Hematopoietic multipotent progenitor cell treated with erythropoietin and hydrocortisone succinate and interleukin-3 and kit ligand, for 17 days (in vitro differentiated cells): ENCODE data around the gene ABCB1.

Experiments used
- DNase-seq: peaks from one replicate; pipeline ENCODE4 v3.0.0-alpha.2; 2015; ENCODE audit warnings: low spot score

The ABCB1 gene

DNA sequence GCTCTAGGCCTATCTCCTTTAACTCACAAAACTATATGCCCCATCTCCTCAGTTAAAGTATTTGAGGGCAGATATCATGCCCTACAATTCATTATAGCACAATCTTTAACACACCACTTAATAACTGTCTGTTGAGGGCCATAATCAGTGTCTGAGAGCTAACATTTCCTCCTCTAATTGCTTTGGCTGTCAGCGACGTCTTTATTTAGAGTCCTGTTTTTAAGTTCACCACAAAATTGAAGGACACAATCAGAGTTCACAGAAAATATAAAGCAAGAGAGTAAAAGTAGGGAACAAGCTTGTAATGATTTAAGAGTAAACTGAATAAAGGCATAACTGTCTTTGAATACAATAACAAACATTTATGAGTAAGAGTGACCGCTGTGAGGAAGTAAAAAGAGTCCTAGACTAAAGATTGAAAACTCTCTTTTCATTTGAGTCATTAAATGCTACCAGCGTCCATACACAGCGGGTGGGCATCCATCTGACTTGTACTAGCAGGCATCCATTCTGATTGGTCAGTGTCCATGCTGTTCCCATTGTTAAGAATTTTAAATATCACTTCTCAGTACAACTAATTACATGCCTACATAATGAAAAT lies 86.8 kb downstream of the ABCB1 start:
- no peak for DNase-seq

DNA sequence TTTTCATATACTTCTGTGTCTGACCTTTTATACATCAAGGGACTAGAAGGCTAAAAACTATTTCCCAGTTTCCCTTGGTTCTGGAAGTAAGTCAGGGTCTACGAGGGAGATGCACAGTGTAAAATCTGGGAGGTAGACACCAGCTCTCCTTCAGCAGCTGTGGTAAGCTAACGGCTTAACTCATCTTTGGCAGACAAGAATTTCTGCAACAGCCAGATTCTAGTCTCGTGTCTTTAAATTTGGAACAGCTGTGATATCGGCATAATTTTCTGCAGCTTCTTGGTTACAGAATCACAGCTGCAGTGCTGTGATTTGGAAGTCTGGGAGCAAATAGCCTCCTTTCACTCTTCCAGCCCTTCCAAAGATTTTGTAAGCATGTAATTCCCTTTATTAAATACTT lies 87.8 kb downstream of the ABCB1 start:
- no peak for DNase-seq

DNA sequence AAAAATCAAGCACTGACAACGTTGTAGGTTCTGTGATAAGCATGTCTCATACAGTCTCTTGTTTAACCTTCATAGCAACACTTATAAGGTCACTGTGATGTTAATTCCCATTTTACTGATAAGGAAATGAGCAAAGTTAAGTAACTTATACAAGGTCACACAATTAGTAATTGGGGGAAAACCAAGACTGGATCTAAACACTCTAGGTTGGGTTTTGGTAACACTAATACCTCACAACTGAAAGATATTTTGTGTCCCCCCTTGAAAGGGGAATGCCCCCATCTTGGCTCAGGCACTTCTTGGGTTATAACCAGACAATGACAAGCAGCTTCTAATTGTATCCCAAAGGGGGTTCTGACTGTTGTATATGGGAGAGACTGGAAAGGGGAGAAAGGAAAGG lies 89.2 kb downstream of the ABCB1 start:
- DNase-seq, result no peak

DNA sequence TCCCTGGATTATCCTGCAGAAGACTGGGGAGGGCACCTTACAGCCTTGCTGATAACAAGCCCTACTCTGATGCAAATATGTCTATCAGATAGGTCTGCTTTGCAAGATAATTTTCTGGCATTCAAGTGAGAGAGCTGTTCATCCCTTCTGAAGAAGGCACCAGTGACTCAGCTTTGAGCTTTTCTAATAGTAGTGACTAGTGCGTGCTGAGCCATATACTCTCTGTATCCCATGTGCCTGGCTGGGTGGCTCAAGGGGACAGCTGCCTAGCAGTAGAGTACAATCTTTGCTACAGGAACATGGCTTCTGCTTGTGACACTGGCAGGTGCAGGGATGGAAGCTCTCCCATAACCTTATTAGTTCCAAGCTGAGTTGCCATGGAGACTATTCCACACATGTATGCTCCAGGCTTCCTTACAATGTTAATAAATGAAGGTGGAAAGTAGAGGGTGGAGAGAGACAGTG lies 90.2 kb downstream of the ABCB1 start:
- DNase-seq, result no peak

DNA sequence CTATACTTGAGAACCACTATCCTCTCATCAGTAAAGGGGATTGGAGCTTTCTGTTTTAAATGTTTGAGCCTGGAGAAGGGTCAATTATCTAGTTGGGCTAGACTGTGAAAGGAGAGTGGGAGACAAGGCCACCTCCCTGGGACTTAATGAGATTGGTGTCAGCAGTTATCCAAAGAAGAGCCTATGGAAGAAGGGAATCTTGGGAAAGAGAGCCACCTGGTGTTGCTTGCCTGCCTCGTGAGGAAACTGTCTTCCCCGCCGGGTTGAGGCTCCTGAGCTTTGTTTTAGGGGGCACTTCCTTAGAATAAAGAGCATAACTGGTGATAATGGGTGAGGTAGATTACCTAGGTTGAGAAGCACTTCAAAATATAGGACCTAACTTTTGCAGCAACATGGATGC lies 93.2 kb downstream of the ABCB1 start:
- no peak for DNase-seq

DNA sequence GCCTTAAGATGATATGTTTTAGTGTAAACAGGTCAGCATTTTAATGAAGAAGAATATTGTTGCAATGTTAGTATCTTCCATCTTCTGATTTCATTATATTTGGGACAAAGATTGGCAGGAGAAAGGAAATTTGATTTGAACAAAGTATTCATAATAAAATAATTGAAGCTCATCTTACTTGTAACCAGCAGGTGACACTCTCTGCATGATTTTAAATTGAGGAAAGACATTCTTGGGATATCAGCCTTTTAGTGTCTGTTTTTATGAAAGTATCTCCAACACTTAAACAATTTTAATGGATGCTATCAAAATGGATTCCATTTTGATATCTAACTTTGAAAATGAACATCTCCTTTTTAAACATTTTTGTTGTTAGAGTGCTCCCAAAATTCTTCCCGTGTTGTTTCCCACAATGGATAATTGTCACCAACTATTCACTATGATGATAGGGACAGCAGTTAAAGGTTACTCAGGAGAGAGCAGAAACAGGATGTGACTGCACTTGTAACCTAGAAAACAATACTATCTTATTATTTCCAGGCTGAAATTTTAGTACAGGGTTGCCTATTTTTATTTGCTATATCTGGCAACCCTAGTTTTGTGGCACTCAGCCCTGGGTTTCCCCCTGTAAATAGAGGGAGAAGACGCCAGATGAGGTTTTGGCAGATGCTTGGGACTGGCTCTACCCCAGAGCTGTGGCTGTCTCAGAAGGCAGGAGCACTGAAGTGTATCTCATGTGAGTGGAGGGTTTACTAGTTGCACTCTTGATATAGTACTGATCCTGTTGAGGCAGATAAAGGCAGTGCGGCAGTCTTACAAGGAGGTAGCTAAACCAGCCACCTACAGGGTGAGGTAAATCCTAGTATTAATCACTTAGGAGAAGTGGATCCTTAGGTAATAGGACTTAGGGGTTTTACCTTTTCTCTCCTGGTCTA lies 94.2 kb downstream of the ABCB1 start:
- no peak for DNase-seq

DNA sequence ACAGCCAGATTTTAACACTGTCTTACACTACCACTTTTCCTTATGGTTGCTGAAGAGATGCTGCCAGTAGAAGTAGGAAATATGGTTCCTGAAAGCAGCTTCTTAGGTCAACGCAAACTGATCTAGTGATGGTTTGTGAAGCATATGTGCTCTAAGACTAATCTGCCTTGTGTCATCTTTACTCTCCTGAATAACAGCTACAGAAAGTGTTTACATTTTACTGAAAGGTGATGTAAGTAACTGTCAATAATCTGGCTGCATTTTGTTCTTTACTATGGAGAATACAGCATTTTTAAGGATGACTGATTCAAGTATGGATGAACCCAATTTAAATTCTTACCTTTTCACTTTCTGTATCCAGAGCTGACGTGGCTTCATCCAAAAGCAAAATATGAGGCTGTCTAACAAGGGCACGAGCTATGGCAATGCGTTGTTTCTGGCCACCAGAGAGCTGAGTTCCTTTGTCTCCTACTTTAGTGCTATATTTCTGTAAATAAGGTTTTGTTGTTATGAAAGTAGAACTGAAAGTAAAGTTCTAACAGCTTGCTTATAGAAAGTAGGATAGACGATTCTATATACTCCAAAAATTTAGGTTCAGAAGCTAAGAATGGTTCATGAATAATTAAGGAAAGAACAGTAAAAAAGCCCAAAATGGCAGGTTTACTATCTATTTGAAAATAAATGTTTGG lies 95.0 kb downstream of the ABCB1 start:
- no peak for DNase-seq

DNA sequence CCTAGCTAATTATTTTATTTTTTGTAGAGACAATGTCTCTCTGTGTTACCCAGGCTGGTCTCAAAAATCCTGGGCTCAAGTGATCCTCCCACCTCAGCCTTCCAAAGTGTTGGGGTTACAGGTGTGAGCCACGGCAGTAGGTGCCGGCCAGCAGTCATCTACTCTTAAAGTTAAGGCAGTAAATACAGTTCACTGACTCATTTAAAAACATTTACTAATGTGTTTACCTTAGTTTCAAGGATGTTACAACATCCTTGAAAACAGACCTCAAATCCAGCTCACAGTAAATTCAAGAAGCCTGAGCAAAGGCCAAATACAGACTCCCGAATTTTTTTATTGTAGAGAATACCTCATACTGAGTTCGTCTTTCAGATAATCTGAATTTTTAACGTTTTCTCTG lies 95.6 kb downstream of the ABCB1 start:
- no peak for DNase-seq

DNA sequence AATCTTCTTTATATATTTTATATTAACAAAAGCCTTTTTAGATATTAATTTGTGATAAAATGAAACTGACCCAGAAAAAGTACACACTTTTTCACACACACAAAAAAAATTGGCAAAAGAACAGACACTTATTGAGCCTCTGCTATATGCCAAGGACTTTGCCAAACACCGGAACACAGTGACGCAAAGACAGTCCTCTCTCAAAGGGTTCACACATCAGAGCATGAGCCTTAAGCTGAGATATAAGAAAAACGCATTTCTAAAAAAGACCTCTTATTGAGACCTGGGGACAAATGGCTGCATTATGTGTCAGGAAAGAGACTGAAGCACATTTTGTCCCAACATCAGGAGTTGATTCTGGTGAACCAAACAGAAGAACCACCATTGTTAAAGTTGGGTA lies 101.2 kb downstream of the ABCB1 start:
- no peak for DNase-seq

DNA sequence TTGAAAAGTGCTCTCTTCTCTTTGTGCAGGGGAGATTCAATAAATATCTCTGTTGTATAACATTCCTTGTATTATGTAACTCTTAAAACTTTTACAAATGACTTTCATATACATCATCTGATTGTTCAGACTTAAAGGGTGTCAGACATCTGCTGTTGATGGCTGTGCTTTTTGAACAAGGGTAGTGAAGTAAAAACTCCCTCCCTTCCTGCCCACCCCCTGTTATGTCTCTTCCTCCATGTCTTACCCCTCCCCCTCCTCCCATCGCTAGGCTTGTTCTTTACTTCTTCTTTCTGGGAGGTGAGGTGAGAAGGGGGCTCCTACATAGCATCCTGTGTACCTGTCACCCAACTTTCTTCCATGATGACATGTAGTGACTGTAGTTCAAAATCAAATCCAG lies 101.8 kb downstream of the ABCB1 start:
- no peak for DNase-seq

DNA sequence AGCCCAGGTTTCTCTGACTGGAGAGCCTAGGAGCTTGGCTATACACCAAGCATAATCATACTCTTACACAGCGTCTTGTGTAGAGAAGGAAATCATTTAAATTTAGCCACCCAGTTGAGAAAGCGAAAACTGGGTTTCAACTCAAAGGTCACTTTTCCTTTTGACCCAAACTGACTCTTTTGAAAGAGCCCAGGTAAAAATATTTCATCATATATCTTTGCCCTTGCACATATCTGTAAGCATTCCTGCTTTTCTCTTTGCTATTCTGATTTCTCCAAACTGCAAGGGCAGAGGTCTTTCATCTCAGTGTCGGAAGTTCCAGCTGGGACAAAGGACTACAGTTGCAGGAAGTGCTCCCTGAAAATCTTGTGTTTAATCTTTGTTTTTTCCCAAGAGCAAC lies 103.2 kb downstream of the ABCB1 start:
- no peak for DNase-seq

DNA sequence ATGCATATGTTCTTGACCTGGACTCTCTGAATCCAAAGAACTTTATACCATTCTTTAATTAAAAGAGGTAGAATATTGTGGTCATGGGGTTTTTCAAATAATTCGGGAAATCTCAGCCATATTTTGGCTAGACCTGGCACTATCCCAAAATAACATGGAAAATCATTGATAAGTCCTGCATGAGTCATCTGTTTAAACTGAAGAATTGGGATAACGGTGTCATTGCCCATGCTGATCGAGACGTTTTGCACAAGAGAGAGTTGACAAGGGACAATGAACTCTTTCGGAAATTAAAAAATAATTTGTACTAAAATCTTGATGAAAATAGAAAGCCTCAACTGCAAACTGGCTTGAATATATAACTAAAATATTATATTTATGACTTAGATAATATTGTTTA lies 105.3 kb downstream of the ABCB1 start:
- DNase-seq, result no peak

DNA sequence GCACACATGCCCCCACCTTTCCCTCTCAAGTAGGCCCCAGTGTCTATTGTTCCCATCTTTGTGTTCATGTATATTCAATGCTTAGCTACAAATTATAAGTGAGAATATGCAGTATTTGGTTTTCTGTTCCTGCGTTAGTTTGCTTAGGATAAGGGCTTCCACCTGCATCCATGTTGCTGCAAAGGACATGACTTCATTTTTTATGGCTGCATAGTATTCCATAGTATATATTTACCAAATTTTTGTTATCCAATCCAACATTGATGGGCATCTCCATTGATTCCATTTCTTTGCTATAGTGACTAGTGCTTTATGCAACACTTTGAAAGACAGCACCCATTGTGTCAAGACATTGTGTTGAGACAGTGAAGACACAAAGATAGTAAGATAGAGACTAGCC lies 106.2 kb downstream of the ABCB1 start:
- DNase-seq, result no peak

DNA sequence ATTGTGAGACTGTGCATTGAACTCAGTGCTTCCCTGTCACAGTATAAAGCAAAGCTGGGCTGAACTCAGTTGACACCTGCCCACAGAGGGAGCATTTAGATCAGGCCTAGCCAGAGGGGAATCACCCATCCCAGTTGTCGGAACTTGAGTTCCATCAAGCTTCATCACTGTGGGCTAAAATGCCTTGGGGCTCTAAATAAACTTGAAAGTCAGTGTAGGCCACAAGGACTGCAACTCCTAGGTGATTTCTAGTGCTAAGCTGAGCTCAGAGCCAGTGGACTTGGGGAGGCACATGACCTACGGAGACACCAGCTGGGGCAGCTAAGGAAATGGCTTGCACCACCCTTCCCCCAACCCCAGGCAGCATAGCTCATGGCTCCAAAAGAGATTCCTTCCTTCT lies 117.6 kb downstream of the ABCB1 start:
- DNase-seq, result no peak

DNA sequence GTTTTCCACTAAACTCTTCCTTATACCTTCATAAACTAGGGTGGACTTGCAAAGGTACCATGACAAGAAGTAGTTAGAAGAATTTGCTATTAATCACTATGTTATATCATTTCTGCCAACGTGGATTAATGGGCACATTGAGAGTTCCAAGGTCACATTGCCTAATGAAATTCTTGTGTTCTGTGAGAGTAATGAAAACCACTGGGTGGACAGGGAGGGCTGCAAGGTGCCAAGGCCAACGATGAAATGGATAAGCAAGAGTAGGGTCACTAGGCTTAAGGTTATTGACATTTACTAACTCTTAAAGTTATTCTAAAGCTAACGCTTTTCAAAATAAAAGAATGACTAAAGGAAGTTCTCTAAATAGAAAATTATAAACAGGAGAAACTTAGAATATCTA lies 118.6 kb downstream of the ABCB1 start:
- DNase-seq, result no peak

DNA sequence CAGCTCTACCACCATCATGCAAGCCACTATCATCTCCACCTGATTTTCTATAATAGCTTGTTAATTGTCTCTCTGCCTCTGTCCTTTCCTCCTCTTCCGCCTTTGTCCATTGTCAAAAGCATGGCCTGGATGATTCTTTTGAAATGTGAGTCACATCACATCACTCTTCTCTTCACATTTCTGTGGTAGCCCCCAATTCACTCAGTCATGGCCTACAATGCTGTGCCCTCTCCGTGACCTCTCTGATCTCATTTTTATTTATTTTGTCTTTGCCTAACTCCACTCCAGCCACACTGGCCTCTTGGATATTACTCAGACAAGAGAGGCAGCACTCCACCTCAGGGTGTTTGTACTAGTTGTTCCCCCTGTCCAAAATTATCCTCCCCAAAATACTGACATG lies 120.3 kb downstream of the ABCB1 start:
- no peak for DNase-seq

DNA sequence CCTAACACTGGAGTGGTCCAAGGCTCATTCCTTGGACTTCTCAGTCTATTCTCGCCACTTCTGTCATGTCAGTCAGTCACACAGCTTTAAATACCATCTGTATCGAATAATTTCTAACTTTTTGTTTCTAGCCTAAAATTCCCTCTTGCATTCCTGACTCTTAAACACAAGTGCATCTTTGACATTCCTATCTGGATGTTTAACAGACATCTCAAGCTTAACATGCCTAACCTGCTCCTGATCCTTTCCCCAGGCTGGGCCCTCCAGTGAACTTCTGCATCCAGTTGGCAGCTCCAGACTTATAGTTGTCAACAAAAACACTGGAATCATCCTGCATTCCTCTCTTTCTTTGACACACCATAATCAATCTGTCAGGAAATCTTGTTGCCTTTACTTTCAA lies 120.7 kb downstream of the ABCB1 start:
- DNase-seq, result no peak

DNA sequence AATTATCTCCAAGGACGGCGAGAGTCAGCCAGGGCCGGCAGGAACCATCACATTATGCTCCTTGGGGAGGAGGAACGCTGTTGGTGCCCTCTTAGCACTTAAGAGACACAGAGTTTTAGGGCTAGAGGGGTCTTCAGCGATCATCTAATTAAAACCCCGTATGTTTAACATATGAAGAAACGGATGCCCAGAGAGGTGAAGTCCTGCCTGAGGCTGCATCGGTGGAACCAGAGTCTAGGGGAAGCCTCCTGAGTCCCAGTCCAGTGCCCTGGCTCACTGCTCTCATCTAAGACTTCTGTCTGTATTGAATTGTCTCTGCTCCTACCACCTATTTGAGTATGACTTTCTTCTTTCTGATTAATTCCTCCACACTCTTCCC lies 124.5 kb downstream of the ABCB1 start:
- no peak for DNase-seq

DNA sequence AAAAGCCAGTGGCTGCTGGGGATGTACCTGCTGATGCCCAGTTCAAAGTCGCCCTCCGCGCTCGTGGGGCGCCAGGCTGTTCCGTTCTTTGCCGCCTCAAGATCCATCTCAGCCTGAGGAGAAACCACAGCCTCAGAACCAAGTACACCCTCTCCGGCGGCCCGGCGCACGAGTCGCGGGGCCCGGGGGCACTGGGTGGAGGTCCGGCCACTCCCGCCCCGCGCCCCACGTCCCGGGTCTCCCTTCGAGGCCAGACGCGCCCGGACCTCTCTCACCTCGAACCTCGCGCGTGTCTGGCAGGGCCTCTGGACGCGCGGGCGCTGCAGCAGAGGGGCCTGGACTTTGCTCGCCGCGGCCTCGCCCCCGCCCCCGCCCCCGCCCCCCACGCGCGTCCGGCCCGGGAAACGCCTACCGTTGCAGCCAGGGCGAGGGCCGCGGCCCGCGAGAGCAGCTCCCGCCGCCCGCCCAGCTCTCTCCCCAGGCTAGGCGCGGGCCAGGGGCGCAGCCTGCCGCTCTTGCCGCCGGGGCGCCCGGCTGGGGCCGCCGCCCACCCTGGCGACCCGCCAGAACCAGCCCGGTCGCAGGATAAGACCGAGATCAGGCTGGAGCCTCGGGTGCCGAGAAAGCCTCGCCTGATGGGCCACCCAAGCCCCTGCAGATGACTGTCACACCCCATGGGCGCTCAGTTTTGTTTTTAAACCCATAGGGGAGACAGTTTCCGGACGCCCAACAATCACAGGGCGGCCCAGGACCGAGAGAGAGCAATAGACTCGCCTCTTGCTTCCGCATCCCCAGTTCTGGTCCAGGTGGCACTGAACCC lies 125.1 kb downstream of the ABCB1 start, which contains the start of gene ABCB4:
Gene ABCB4 (minus strand): TSS at position 322 of the 820 bp plus-strand sequence. CDS start 215 bp downstream, at position 107.
- no peak for DNase-seq

DNA sequence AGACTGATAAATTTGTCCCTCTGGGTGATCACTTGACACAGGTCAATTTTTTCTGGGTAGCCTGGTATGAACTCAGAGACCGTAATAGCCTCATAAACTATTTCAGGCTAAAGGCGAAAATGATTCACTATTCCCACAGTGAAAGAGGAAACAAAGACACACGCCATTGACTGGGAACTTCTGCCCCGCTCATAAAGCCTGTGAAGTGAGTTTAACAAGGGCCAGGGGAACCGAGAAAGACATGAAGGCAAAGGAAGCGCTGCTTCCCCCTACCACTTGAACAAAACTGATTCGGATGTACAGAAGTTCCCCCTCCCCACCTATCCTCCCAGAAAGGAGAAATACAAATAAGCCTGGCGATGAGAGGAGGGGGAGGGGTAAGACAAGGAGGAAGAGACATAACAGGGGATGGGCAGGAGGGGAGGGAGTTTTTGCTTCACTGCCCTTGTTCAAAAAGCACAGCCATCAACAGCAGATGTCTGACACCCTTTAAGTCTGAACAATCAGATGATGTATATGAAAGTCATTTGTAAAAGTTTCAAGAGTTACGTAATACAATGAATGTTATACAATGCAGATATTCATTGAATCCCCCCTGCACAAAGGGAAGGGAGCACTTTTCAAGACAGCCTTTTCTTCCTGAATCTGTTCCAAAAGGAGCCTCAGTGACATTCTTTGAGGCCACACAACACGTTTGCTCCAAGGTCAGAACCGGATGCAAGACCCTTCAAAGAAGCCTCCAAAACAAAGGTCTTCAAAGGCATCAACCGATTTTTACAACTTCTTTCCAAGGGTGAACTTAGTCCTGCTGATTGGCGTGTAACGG lies 125.9 kb downstream of the ABCB1 start:
- no peak for DNase-seq

DNA sequence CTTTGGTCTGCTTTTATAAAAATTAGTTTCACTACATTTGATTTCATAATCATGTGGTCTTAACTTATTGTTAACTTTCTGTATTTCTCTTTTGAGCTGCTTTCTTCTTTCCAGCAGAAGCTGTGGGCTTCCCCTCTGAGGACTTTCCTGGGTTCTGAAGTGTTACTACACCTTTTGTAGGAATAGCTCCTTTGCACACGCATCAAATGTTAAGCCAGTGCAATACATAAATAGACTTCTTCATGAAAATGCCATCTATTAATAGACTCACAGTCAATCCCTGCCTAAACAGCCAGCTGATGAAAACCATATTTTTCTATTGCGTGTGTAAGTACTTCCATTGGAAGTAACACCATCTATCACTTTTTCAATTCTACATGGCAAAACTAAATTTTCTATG lies 126.7 kb downstream of the ABCB1 start:
- no peak for DNase-seq
